OCI-LY7 (cell line): ENCODE data around the gene CIT. TPM values are rescaled to one million over a fixed set of nuclear protein-coding genes. Genes with fewer than 3 reads are reported as not detected.

Experiments
- BruUV-seq: library from RNA; stranded (reverse); fragments of 400-500 nt; replicated peaks from 2 replicates; lab custom pipeline; 2021; lab: Mats Ljungman, UMichigan
- CTCF ChIA-PET: fragments of 300-600 bp; sonication (Branson Sonifier 250); formaldehyde crosslinking; loops from one replicate; lab custom pipeline; 2022; ENCODE audit warnings: antibody characterized with exemption; ENCODE audit not compliant: unreplicated experiment; lab: Charles Lee
- POLR2A ChIA-PET: fragments of 300-600 bp; sonication (Branson Sonifier 250); formaldehyde crosslinking; loops from one replicate; lab custom pipeline; 2022; ENCODE audit warnings: antibody characterized with exemption; lab: Charles Lee
- DNase-seq: peaks from one replicate; pipeline ENCODE4 v3.0.0-alpha.2; 2015; ENCODE audit warnings: low spot score
- H2AFZ ChIP-seq: fragments of 200-600 bp; sonication (generic), shearing (Covaris generic); 2 replicates; pipeline ENCODE4 v1.6.1; 2014; ENCODE audit warnings: mild to moderate bottlenecking, antibody characterized with exemption, low read length, moderate library complexity
- H3K27ac ChIP-seq: fragments of 200-600 bp; sonication (generic); 2 replicates; pipeline ENCODE4 v1.5.1; 2014; ENCODE audit warnings: mixed run types, low read depth, mild to moderate bottlenecking, moderate library complexity, low read length, inconsistent platforms; ENCODE audit not compliant: poor library complexity, severe bottlenecking
- H3K36me3 ChIP-seq: fragments of 200-600 bp; sonication (generic); 2 replicates; pipeline ENCODE4 v1.6.1; 2014; ENCODE audit warnings: mild to moderate bottlenecking, antibody characterized with exemption, low read length, moderate library complexity, mixed read lengths; ENCODE audit not compliant: insufficient read depth
- H3K4me1 ChIP-seq: fragments of 200-600 bp; sonication (generic); 2 replicates; pipeline ENCODE4 v1.5.1; 2014; ENCODE audit warnings: mild to moderate bottlenecking, low read length; ENCODE audit not compliant: insufficient read depth, poor library complexity, severe bottlenecking
- H3K4me2 ChIP-seq: fragments of 200-600 bp; sonication (generic); 2 replicates; pipeline ENCODE4 v1.6.1; 2014; ENCODE audit warnings: mild to moderate bottlenecking, low read length
- H3K4me3 ChIP-seq: fragments of 200-600 bp; sonication (generic); 2 replicates; pipeline ENCODE4 v1.5.1; 2014; ENCODE audit warnings: mild to moderate bottlenecking, low read depth, low read length; ENCODE audit not compliant: poor library complexity, severe bottlenecking
- H3K79me2 ChIP-seq: fragments of 200-600 bp; sonication (generic); 2 replicates; pipeline ENCODE4 v1.6.1; 2016; ENCODE audit warnings: low read depth, mild to moderate bottlenecking, low read length, moderate library complexity, mixed read lengths; ENCODE audit not compliant: insufficient read depth
- H3K9me2 ChIP-seq: fragments of 200-600 bp; sonication (generic); 2 replicates; pipeline ENCODE4 v1.6.1; 2016; ENCODE audit warnings: mild to moderate bottlenecking, low read length, mixed read lengths; ENCODE audit not compliant: insufficient read depth
- H3K9me3 ChIP-seq: fragments of 200-600 bp; sonication (generic); 2 replicates; pipeline ENCODE4 v1.6.1; 2014; ENCODE audit warnings: mild to moderate bottlenecking, mixed run types, low read length, mixed read lengths
- H4K20me1 ChIP-seq: fragments of 200-600 bp; sonication (generic); 2 replicates; pipeline ENCODE4 v1.6.1; 2014; ENCODE audit warnings: mild to moderate bottlenecking, antibody characterized with exemption, low read length, moderate library complexity, mixed read lengths; ENCODE audit not compliant: insufficient read depth
- EZH2phosphoT487 ChIP-seq: fragments of 200-600 bp; sonication (generic); IDR thresholded peaks from 2 replicates; pipeline ENCODE4 v1.6.1; 2018; ENCODE audit warnings: low read depth, borderline replicate concordance, mild to moderate bottlenecking, mixed run types, antibody characterized with exemption, low read length, moderate library complexity, mixed read lengths
- intact Hi-C: fragments of 100-400 bp; cut with micrococcal nuclease; formaldehyde crosslinking; loops from one replicate; pipeline ENCODE4 v1.10.0; 2022; ENCODE audit not compliant: unreplicated experiment
- total RNA-seq, 2 experiments: library from RNA; depleted of rRNA in 1 of 2; stranded (reverse); fragments of >200 nt in 1 of 2; shearing (Covaris generic) in 1 of 2; gene quantifications; 2 replicates each; pipeline ENCODE4 v1.2.3, GENCODE V29; 2014 to 2022
- TF ChIP-seq, protein P1 (sequence below): fragments of 200-600 bp; sonication (generic); conservative IDR thresholded peaks from 2 replicates; pipeline ENCODE4 v1.5.1; 2014; ENCODE audit warnings: mild to moderate bottlenecking, antibody characterized with exemption, low read length, moderate library complexity, mixed read lengths

CIT gene
- total RNA-seq, 2 experiments from 2014 or later: 33.4 to 90.1 TPM

DNA sequence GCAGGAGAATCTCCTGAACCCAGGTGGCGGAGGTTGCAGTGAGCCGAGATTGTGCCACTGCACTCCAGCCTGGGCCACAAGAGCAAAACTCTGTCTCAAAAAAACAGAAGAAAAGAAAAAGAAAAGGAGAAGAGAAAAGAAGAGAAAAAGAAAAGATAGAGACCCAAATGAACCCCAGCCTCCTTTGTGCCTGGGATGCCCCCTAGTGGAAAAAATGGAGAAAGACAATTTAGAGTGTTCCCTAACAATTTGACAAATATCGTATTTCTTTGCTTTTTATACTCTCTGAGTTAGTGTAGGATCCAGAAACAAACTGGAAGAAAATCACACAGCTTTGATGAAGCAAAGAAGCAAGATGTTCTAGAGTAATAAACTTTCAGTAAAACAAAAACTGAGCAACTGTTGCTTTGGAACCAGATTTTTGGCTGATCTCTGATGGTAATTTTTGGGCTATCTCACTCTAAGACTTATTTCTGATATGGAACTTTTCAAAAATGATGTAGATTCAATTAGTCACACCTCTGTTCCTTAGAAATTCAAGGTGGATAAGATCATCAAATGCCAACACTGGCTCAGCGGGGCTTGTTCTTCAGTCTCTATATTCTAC is 227.8 kb downstream of the CIT start:
- H3K9me2 ChIP-seq: no peaks in the 10 kb centered on the region
- intact Hi-C loops: loop anchor here (2.0 kb wide), 1 partner anchor 205 kb away; no protein-coding TSS in a partner anchor
- no peak overlapping the region for H2AFZ ChIP-seq
- H3K4me2 ChIP-seq: no peak overlapping the region
- BruUV-seq: no TSS peak
- H3K9me3 ChIP-seq: peaks cover 3% of the 10 kb centered on the region; the same call in 1 of the 2 replicates
- no peaks in the 10 kb centered on the region for H4K20me1 ChIP-seq
- no peak for TF ChIP-seq EZH2phosphoT487
- TF ChIP-seq, protein P1, sequence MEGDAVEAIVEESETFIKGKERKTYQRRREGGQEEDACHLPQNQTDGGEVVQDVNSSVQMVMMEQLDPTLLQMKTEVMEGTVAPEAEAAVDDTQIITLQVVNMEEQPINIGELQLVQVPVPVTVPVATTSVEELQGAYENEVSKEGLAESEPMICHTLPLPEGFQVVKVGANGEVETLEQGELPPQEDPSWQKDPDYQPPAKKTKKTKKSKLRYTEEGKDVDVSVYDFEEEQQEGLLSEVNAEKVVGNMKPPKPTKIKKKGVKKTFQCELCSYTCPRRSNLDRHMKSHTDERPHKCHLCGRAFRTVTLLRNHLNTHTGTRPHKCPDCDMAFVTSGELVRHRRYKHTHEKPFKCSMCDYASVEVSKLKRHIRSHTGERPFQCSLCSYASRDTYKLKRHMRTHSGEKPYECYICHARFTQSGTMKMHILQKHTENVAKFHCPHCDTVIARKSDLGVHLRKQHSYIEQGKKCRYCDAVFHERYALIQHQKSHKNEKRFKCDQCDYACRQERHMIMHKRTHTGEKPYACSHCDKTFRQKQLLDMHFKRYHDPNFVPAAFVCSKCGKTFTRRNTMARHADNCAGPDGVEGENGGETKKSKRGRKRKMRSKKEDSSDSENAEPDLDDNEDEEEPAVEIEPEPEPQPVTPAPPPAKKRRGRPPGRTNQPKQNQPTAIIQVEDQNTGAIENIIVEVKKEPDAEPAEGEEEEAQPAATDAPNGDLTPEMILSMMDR: peak; percentile 92
- H3K79me2 ChIP-seq: no peaks in the 10 kb centered on the region
- peak; percentile 24 for DNase-seq
- no peaks in the 10 kb centered on the region for H3K4me1 ChIP-seq
- no peaks in the 10 kb centered on the region for H3K36me3 ChIP-seq
- no peak overlapping the region for H3K4me3 ChIP-seq
- ChIA-PET CTCF (no interaction called here), POLR2A (interaction anchor here (0.9 kb wide), 1 partner anchor 22 kb away, joined by 3 read pairs; no protein-coding TSS in a partner anchor)
- no peak overlapping the region for H3K27ac ChIP-seq

DNA sequence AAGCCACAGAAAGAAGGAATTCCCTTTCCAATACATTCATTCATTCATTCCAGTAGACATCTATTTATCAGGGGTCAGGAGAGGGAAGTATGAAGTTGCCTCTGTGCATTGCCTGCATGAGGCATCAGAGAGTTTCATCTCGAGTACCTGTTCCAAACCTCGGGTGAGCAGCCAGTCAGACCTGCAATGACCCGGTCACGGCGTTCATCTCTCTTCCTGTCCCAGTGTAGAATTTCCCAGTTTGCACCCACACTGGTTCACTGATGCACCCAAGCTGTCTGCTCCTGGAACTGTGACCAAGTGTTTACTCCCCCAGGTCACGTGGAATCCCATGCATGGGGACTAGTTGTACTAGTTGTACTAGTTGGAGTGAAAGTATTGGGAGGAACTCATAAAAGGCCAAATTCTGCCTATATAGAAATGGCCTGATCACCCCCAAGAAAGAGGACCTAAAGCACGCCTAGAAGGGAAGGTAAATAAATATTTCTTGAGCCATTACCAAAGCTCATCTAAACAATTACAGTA is 231.5 kb downstream of the CIT start:
- DNase-seq: no peak
- BruUV-seq: no TSS peak
- H4K20me1 ChIP-seq: no peaks in the 10 kb centered on the region

More for the DNA sequence above, 231.5 kb downstream of the CIT start:
- H3K27ac ChIP-seq: no peak overlapping the region
- no peaks in the 10 kb centered on the region for H3K36me3 ChIP-seq
- H3K4me3 ChIP-seq: no peak overlapping the region
- H3K9me3 ChIP-seq: no peaks in the 10 kb centered on the region
- H3K9me2 ChIP-seq: no peaks in the 10 kb centered on the region
- ChIA-PET POLR2A (no interaction called here), CTCF (no interaction called here)
- no peak for TF ChIP-seq EZH2phosphoT487
- TF ChIP-seq, protein P1: no peak
- H3K4me1 ChIP-seq: no peaks in the 10 kb centered on the region
- H3K79me2 ChIP-seq: no peaks in the 10 kb centered on the region
- intact Hi-C loops: no loop called here
- H2AFZ ChIP-seq: no peak overlapping the region
- H3K4me2 ChIP-seq: no peak overlapping the region
